SK-N-SH (cell line): ENCODE data around the gene CCDC27. TPM values are rescaled to one million over a fixed set of nuclear protein-coding genes. Genes with fewer than 3 reads are reported as not detected.

Experiments used
- CTCF ChIA-PET: fragments of 300-600, 350-600 bp; formaldehyde crosslinking; extraction: SDS; loops from one replicate; lab custom pipeline; 2021; lab: Yijun Ruan, JAX
- POLR2A ChIA-PET: fragments of 350-600 bp; sonication (Branson Sonifier 250); formaldehyde crosslinking; extraction: SDS; loops from one replicate; lab custom pipeline; 2020; ENCODE audit warnings: antibody characterized with exemption, inconsistent platforms; lab: Yijun Ruan, JAX
- DNase-seq: peaks from one replicate; pipeline ENCODE4 v3.0.0; 2012
- H2AFZ ChIP-seq: fragments of 200-600 bp; sonication (generic); 2 replicates; pipeline ENCODE4 v1.8.1; 2016; ENCODE audit warnings: antibody characterized with exemption, mild to moderate bottlenecking, low read depth
- H3F3A ChIP-seq: fragments of 200-600 bp; sonication (generic); replicated peaks from 2 replicates; pipeline ENCODE3; 2016; ENCODE audit warnings: antibody characterized with exemption, mild to moderate bottlenecking; ENCODE audit not compliant: insufficient read depth
- H3K27ac ChIP-seq, 2 experiments: fragments of 200-500 bp in 1 of 2; fragments of 200-600 bp in 1 of 2; sonication (Bioruptor generic) in 1 of 2; sonication (generic), shearing (Covaris generic) in 1 of 2; 2 replicates each; pipeline versions ENCODE4 v1.5.1 to v1.6.1; 2014 to 2016; ENCODE audit warnings: low read depth in 2 of 2, inconsistent platforms in 1 of 2, low read length in 1 of 2, mild to moderate bottlenecking in 1 of 2, mixed read lengths in 1 of 2
- H3K27me3 ChIP-seq: fragments of 200-600 bp; sonication (generic), shearing (Covaris generic); 2 replicates; pipeline ENCODE4 v1.6.1; 2016; ENCODE audit warnings: mixed run types; ENCODE audit not compliant: insufficient read depth
- H3K36me3 ChIP-seq, 2 experiments: fragments of 200-500 bp in 1 of 2; fragments of 200-600 bp in 1 of 2; sonication (Bioruptor generic) in 1 of 2; sonication (generic) in 1 of 2; replicated peaks in 1 of 2; 2 replicates each; pipeline versions ENCODE3 to v1.5.1; 2014 to 2016; ENCODE audit warnings: low read length in 1 of 2, mild to moderate bottlenecking in 1 of 2; ENCODE audit not compliant: insufficient read depth in 2 of 2, control insufficient read depth in 1 of 2
- H3K4me1 ChIP-seq, 2 experiments: fragments of 200-500 bp in 1 of 2; fragments of 200-600 bp in 1 of 2; sonication (Bioruptor generic) in 1 of 2; sonication (generic), shearing (Covaris generic) in 1 of 2; 2 replicates each; pipeline versions ENCODE4 v1.5.1 to v1.6.1; 2014 to 2016; ENCODE audit warnings: low read depth in 1 of 2, low read length in 1 of 2, mixed run types in 1 of 2; ENCODE audit not compliant: insufficient read depth in 2 of 2, control insufficient read depth in 1 of 2
- H3K4me2 ChIP-seq: fragments of 200-600 bp; sonication (generic), shearing (Covaris generic); 2 replicates; pipeline ENCODE4 v1.6.1; 2017; ENCODE audit warnings: mixed run types
- H3K4me3 ChIP-seq, 2 experiments: fragments of 200-500 bp in 1 of 2; fragments of 200-600 bp in 1 of 2; sonication (Bioruptor generic) in 1 of 2; sonication (generic), shearing (Covaris generic) in 1 of 2; 2 replicates each; pipeline versions ENCODE4 v1.5.1 to v1.8.1; 2014 to 2016; ENCODE audit warnings: low read depth in 2 of 2, inconsistent platforms in 1 of 2, low read length in 1 of 2, mild to moderate bottlenecking in 1 of 2, mixed read lengths in 1 of 2, moderate library complexity in 1 of 2
- H3K79me2 ChIP-seq: fragments of 200-600 bp; sonication (generic); 2 replicates; pipeline ENCODE4 v1.8.1; 2017; ENCODE audit warnings: mild to moderate bottlenecking; ENCODE audit not compliant: insufficient read depth
- H3K9ac ChIP-seq: fragments of 200-600 bp; sonication (generic); 2 replicates; pipeline ENCODE4 v1.6.1; 2017; ENCODE audit warnings: mixed run types
- H3K9me2 ChIP-seq: fragments of 200-600 bp; sonication (generic); 2 replicates; pipeline ENCODE4 v1.6.1; 2017; ENCODE audit warnings: mixed run types
- H3K9me3 ChIP-seq: fragments of 200-600 bp; sonication (generic); 2 replicates; pipeline ENCODE4 v1.6.1; 2017; ENCODE audit warnings: mixed run types, mild to moderate bottlenecking, moderate library complexity
- H4K20me1 ChIP-seq: fragments of 200-600 bp; sonication (generic); 2 replicates; pipeline ENCODE4 v1.6.1; 2017; ENCODE audit warnings: mild to moderate bottlenecking, mixed run types; ENCODE audit not compliant: insufficient read depth
- CTCF ChIP-seq: fragments of 200-600 bp; sonication (generic); IDR thresholded peaks from 2 replicates; pipeline ENCODE4 v1.6.1; 2017; ENCODE audit warnings: antibody characterized with exemption, mild to moderate bottlenecking, moderate library complexity
- ELF1 ChIP-seq: IDR thresholded peaks from 2 replicates; pipeline ENCODE4 v1.4.0; 2012
- EP300 ChIP-seq, 2 experiments: IDR thresholded peaks; 2 replicates each; pipeline versions ENCODE4 v1.4.0 to v1.6.1; 2012; ENCODE audit warnings: borderline replicate concordance in 1 of 2, low read depth in 1 of 2, low read length in 1 of 2
- EZH2phosphoT487 ChIP-seq: fragments of 200-600 bp; sonication (generic); IDR thresholded peaks from 2 replicates; pipeline ENCODE4 v1.6.1; 2017; ENCODE audit warnings: low read depth, mixed run types, mild to moderate bottlenecking, antibody characterized with exemption, moderate library complexity, borderline replicate concordance
- FOXM1 ChIP-seq: IDR thresholded peaks from 2 replicates; pipeline ENCODE4 v1.4.0; 2012; ENCODE audit warnings: low read depth, mild to moderate bottlenecking
- GABPA ChIP-seq: IDR thresholded peaks from 2 replicates; pipeline ENCODE4 v1.4.0; 2012; ENCODE audit warnings: low read depth, mild to moderate bottlenecking
- JUND ChIP-seq: IDR thresholded peaks from 2 replicates; pipeline ENCODE4 v1.4.0; 2012
- MAX ChIP-seq: IDR thresholded peaks from 2 replicates; pipeline ENCODE4 v1.4.0; 2012; ENCODE audit warnings: low read depth
- MEF2A ChIP-seq: IDR thresholded peaks from 2 replicates; pipeline ENCODE4 v1.4.0; 2012; ENCODE audit warnings: low read depth, borderline replicate concordance
- MXI1 ChIP-seq: IDR thresholded peaks from 2 replicates; pipeline ENCODE4 v1.6.1; 2012; ENCODE audit warnings: mild to moderate bottlenecking, low read depth, low read length, improper control_type of control experiment
- NFIC ChIP-seq: IDR thresholded peaks from 2 replicates; pipeline ENCODE4 v1.4.0; 2012; ENCODE audit warnings: borderline replicate concordance
- POLR2AphosphoS5 ChIP-seq: IDR thresholded peaks from 2 replicates; pipeline ENCODE4 v1.6.1; 2012; ENCODE audit warnings: low read depth, low read length
- RAD21 ChIP-seq: IDR thresholded peaks from 2 replicates; pipeline ENCODE4 v1.6.1; 2012; ENCODE audit warnings: mild to moderate bottlenecking, low read length
- RCOR1 ChIP-seq: fragments of 150-350 bp; IDR thresholded peaks from 2 replicates; pipeline ENCODE4 v1.6.1; 2017; ENCODE audit warnings: antibody characterized with exemption, low read length
- RXRA ChIP-seq: IDR thresholded peaks from 2 replicates; pipeline ENCODE4 v1.4.0; 2012; ENCODE audit warnings: low read depth, mild to moderate bottlenecking, borderline replicate concordance
- TAF1 ChIP-seq: IDR thresholded peaks from 2 replicates; pipeline ENCODE4 v1.6.1; 2012; ENCODE audit warnings: low read depth, mild to moderate bottlenecking, low read length, moderate library complexity, borderline replicate concordance
- TEAD4 ChIP-seq: IDR thresholded peaks from 2 replicates; pipeline ENCODE4 v1.4.0; 2012; ENCODE audit warnings: mild to moderate bottlenecking, borderline replicate concordance; ENCODE audit not compliant: insufficient read depth
- YY1 ChIP-seq: IDR thresholded peaks from 2 replicates; pipeline ENCODE4 v1.4.0; 2012; ENCODE audit warnings: low read depth, mild to moderate bottlenecking
- WGBS: methylation state at CpG from one replicate; pipeline ENCODE4 v1.1.6; 2017; ENCODE audit warnings: low lambda C conversion rate; 5-methylcytosine and 5-hydroxymethylcytosine counted together
- polyA plus RNA-seq, 3 experiments: library from polyadenylated mRNA; depleted of rRNA; stranded (reverse); fragments of >200 nt; gene quantifications; 2 replicates each; pipeline ENCODE4 v1.2.3, GENCODE V29; 2012

CCDC27 gene
- polyA plus RNA-seq, 1 of the 3 experiments (the other 2 are of a cell fraction) = not detected

- no peak overlapping the region for H3K9ac ChIP-seq
- no peaks in the 10 kb centered on the region for H4K20me1 ChIP-seq
- H3K9me3 ChIP-seq = no peaks in the 10 kb centered on the region
- CTCF ChIA-PET = interaction anchor here (0.6 to 1.7 kb wide), 16 partner anchors 8 to 286 kb away, joined by 3 to 13 read pairs (median 4); no protein-coding TSS in a partner anchor
- no peaks in the 10 kb centered on the region for H3K79me2 ChIP-seq
- H3K4me2 ChIP-seq = no peak overlapping the region
- no peak for DNase-seq
- H3K27me3 ChIP-seq = no peaks in the 10 kb centered on the region
- no peak overlapping the region for H3K4me3 ChIP-seq
- POLR2A ChIA-PET = interaction anchor here (1.0 to 2.2 kb wide), 4 partner anchors 17 to 45 kb away, joined by 3 to 14 read pairs (median 6); partner anchors contain the start of gene LRRC47
- no peaks in the 10 kb centered on the region for H3K9me2 ChIP-seq
- WGBS = 94% methylated on average over 12 of the region's 21 CpGs
- no peak overlapping the region for H2AFZ ChIP-seq
- TF ChIP-seq MXI1 (no peak), NFIC (no peak)
- TF ChIP-seq, all 33 proteins: peak for 0
- H3K36me3 ChIP-seq = peaks cover 2 to 22% of the 10 kb centered on the region in 2 experiments
- peaks cover 0 to 66% of the 10 kb centered on the region in 2 experiments; a peak in 1 of 4 replicates for H3K4me1 ChIP-seq
- H3F3A ChIP-seq = peaks cover 5% of the 10 kb centered on the region
- peak overlapping the region in 1 of 2 experiments; percentile 92; a peak in 2 of 4 replicates for H3K27ac ChIP-seq
Measured at GRCh38 chr1:3776231-3776961, 24.1 kb downstream of the CCDC27 start.

GRCh38 chr1:3777078-3777547, 24.9 kb downstream of the CCDC27 start:
- H3K27ac ChIP-seq = peak overlapping the region in 1 of 2 experiments; percentile 92; a peak in 1 of 4 replicates
- peaks cover 5% of the 10 kb centered on the region for H3F3A ChIP-seq
- TF ChIP-seq RAD21 = no peak
- no peak; the same call in 1 of the 2 replicates for TF ChIP-seq POLR2AphosphoS5
- no peak for TF ChIP-seq RCOR1
- TF ChIP-seq NFIC = no peak
- no peak for TF ChIP-seq EZH2phosphoT487
- H3K27me3 ChIP-seq = no peaks in the 10 kb centered on the region
- H3K9me2 ChIP-seq = no peaks in the 10 kb centered on the region
- H2AFZ ChIP-seq = no peak overlapping the region
- peaks cover 8 to 28% of the 10 kb centered on the region in 2 experiments for H3K36me3 ChIP-seq
- no peak overlapping the region for H3K4me3 ChIP-seq
- 100% methylated on average over 4 of the region's 10 CpGs for WGBS
- DNase-seq = no peak
- no peaks in the 10 kb centered on the region for H3K9me3 ChIP-seq
- CTCF ChIA-PET = no interaction called here
- H3K9ac ChIP-seq = no peak overlapping the region
- H4K20me1 ChIP-seq = no peaks in the 10 kb centered on the region
- POLR2A ChIA-PET = interaction anchor here (1.0 kb wide), 1 partner anchor 18 kb away, joined by 3 read pairs; no protein-coding TSS in a partner anchor
- peaks cover 0 to 60% of the 10 kb centered on the region in 2 experiments; a peak in 1 of 4 replicates for H3K4me1 ChIP-seq
- no peaks in the 10 kb centered on the region for H3K79me2 ChIP-seq
- no peak overlapping the region for H3K4me2 ChIP-seq

GRCh38 chr1:3777647-3778589, 25.7 kb downstream of the CCDC27 start:
- H3K27ac ChIP-seq = peak overlapping the region in 1 of 2 experiments; percentile 92; a peak in 1 of 4 replicates
- H2AFZ ChIP-seq = no peak overlapping the region
- no peak overlapping the region for H3K4me3 ChIP-seq
- WGBS = 90% methylated on average over 4 of the region's 20 CpGs
- H3K9me2 ChIP-seq = no peaks in the 10 kb centered on the region
- H3K9me3 ChIP-seq = no peaks in the 10 kb centered on the region
- POLR2A ChIA-PET = no interaction called here
- DNase-seq = no peak
- peaks cover 8 to 34% of the 10 kb centered on the region in 2 experiments for H3K36me3 ChIP-seq
- H3K4me1 ChIP-seq = peaks cover 0 to 59% of the 10 kb centered on the region in 2 experiments; a peak in 1 of 4 replicates
- H3K4me2 ChIP-seq = no peak overlapping the region
- CTCF ChIA-PET = interaction anchor here (1.0 kb wide), 2 partner anchors 9 to 53 kb away, joined by 3 to 5 read pairs; no protein-coding TSS in a partner anchor
- no peaks in the 10 kb centered on the region for H3K79me2 ChIP-seq
- peaks cover 5% of the 10 kb centered on the region for H3F3A ChIP-seq
- no peaks in the 10 kb centered on the region for H4K20me1 ChIP-seq
- H3K27me3 ChIP-seq = no peaks in the 10 kb centered on the region
- no peak overlapping the region for H3K9ac ChIP-seq
- TF ChIP-seq ELF1 = no peak
- TF ChIP-seq TEAD4 = no peak
- TF ChIP-seq JUND = no peak
- no peak for TF ChIP-seq MEF2A
- no peak for TF ChIP-seq EP300 (IDR thresholded peaks at IDR 0.05; ENCODE audit: borderline replicate concordance in 1 of 2, low read depth in 1 of 2, low read length in 1 of 2)
- TF ChIP-seq FOXM1 = no peak
- TF ChIP-seq RXRA = no peak
- TF ChIP-seq RCOR1 = no peak
- no peak for TF ChIP-seq CTCF
- TF ChIP-seq YY1 = no peak
- TF ChIP-seq TAF1 = no peak
- TF ChIP-seq MAX = no peak
- no peak for TF ChIP-seq GABPA
